ENCODE results near the gene ADAMTS19.
A peak's percentile ranks its signal among the peaks of the same experiment; 100 is the strongest.

DNA sequence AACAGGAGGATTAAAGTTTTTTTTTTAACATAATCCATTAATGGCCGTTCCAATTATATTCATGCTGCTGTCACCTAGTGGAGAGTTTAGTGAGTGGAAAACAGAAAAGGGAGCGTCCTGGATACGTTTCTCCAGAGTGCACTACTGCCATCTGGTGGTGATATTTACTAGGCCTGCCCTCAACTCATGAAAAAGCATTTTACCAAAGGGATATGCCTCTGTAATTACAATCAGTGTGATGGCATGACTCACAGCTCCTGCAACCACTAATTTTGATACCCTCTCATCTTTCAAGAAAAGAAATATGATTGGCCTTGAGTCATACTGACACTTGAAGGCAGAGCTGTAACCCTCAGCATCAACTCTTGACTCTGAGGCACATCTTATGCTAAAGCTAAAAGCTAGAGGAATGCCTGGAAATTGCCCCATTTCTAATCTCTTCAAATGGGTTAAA is 307.9 kb downstream of the ADAMTS19 start:
- TF ChIP-seq, protein P1, sequence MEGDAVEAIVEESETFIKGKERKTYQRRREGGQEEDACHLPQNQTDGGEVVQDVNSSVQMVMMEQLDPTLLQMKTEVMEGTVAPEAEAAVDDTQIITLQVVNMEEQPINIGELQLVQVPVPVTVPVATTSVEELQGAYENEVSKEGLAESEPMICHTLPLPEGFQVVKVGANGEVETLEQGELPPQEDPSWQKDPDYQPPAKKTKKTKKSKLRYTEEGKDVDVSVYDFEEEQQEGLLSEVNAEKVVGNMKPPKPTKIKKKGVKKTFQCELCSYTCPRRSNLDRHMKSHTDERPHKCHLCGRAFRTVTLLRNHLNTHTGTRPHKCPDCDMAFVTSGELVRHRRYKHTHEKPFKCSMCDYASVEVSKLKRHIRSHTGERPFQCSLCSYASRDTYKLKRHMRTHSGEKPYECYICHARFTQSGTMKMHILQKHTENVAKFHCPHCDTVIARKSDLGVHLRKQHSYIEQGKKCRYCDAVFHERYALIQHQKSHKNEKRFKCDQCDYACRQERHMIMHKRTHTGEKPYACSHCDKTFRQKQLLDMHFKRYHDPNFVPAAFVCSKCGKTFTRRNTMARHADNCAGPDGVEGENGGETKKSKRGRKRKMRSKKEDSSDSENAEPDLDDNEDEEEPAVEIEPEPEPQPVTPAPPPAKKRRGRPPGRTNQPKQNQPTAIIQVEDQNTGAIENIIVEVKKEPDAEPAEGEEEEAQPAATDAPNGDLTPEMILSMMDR (conservative IDR thresholded peaks at IDR 0.05; ENCODE audit: low read length), result peak; percentile 99
- TF ChIP-seq EZH2phosphoT487 (IDR thresholded peaks at IDR 0.05; ENCODE audit: borderline replicate concordance, low read depth, low read length), result no peak
